H9 (cell line): ENCODE measurements around the gene MYL6B. TPM values are rescaled to one million over a fixed set of nuclear protein-coding genes. Genes with fewer than 3 reads are reported as not detected.

Experiments
- DNase-seq: peaks from one replicate; pipeline ENCODE4 v3.0.0-alpha.2; 2017
- H2AFZ ChIP-seq: one replicate; pipeline ENCODE4 v1.6.1; 2013; ENCODE audit warnings: mild to moderate bottlenecking, low read length, control low read depth, moderate library complexity
- H2AK5ac ChIP-seq: 2 replicates; pipeline ENCODE4 v1.6.1; 2013; ENCODE audit warnings: low read length, control low read depth, mixed read lengths; ENCODE audit not compliant: insufficient read length
- H2BK120ac ChIP-seq: one replicate; pipeline ENCODE4 v1.6.1; 2013; ENCODE audit warnings: low read depth, mild to moderate bottlenecking, low read length, control low read depth, inconsistent platforms; ENCODE audit not compliant: poor library complexity, severe bottlenecking
- H2BK12ac ChIP-seq: 2 replicates; pipeline ENCODE4 v1.6.1; 2013; ENCODE audit warnings: low read length, control low read depth, mixed read lengths, low read depth; ENCODE audit not compliant: insufficient read length
- H2BK15ac ChIP-seq: 2 replicates; pipeline ENCODE4 v1.6.1; 2013; ENCODE audit warnings: low read depth, low read length, control low read depth
- H2BK20ac ChIP-seq: one replicate; pipeline ENCODE4 v1.6.1; 2013; ENCODE audit warnings: low read depth, mild to moderate bottlenecking, low read length, control low read depth, inconsistent platforms; ENCODE audit not compliant: poor library complexity, severe bottlenecking
- H2BK5ac ChIP-seq: 2 replicates; pipeline ENCODE4 v1.6.1; 2013; ENCODE audit warnings: low read length, control low read depth, mixed read lengths; ENCODE audit not compliant: insufficient read length
- H3K14ac ChIP-seq: 2 replicates; pipeline ENCODE4 v1.6.1; 2013; ENCODE audit warnings: low read length, control low read depth; ENCODE audit not compliant: insufficient read depth
- H3K18ac ChIP-seq: 2 replicates; pipeline ENCODE4 v1.6.1; 2013; ENCODE audit warnings: low read depth, mild to moderate bottlenecking, mixed read lengths, low read length, control low read depth; ENCODE audit not compliant: insufficient read length
- H3K23ac ChIP-seq: 2 replicates; pipeline ENCODE4 v1.6.1; 2013; ENCODE audit warnings: low read length, control low read depth, mixed read lengths, low read depth; ENCODE audit not compliant: insufficient read length
- H3K23me2 ChIP-seq: 2 replicates; pipeline ENCODE4 v1.6.1; 2013; ENCODE audit warnings: low read depth, mild to moderate bottlenecking, mixed read lengths, low read length, control low read depth; ENCODE audit not compliant: insufficient read length, poor library complexity, severe bottlenecking
- H3K27ac ChIP-seq: 2 replicates; pipeline ENCODE4 v1.5.1; 2013; ENCODE audit warnings: low read length, control low read depth, mixed read lengths, low read depth; ENCODE audit not compliant: insufficient read length
- H3K27me3 ChIP-seq: 2 replicates; pipeline ENCODE4 v1.6.1; 2013; ENCODE audit warnings: low read length, control low read depth, inconsistent platforms; ENCODE audit not compliant: insufficient read depth
- H3K4ac ChIP-seq: 2 replicates; pipeline ENCODE4 v1.6.1; 2013; ENCODE audit warnings: low read depth, mild to moderate bottlenecking, control low read depth, inconsistent platforms, low read length, moderate library complexity
- H3K4me1 ChIP-seq: 2 replicates; pipeline ENCODE4 v1.6.1; 2013; ENCODE audit warnings: low read length, control low read depth, inconsistent platforms; ENCODE audit not compliant: insufficient read depth
- H3K4me2 ChIP-seq: 2 replicates; pipeline ENCODE4 v1.6.1; 2013; ENCODE audit warnings: low read length, control low read depth, mixed read lengths; ENCODE audit not compliant: insufficient read length, insufficient read depth
- H3K56ac ChIP-seq: 2 replicates; pipeline ENCODE4 v1.6.1; 2013; ENCODE audit warnings: low read depth, mild to moderate bottlenecking, mixed read lengths, low read length, control low read depth; ENCODE audit not compliant: insufficient read length
- H3K79me1 ChIP-seq: 2 replicates; pipeline ENCODE4 v1.6.1; 2013; ENCODE audit warnings: low read depth, mild to moderate bottlenecking, moderate library complexity, low read length, control low read depth, inconsistent platforms; ENCODE audit not compliant: insufficient read depth, poor library complexity, severe bottlenecking
- H3K79me2 ChIP-seq: 2 replicates; pipeline ENCODE4 v1.6.1; 2013; ENCODE audit warnings: low read length, control low read depth, inconsistent platforms; ENCODE audit not compliant: insufficient read depth
- H3K9ac ChIP-seq: 2 replicates; pipeline ENCODE4 v1.6.1; 2013; ENCODE audit warnings: low read length, control low read depth, mixed read lengths; ENCODE audit not compliant: insufficient read length; ENCODE audit errors: extremely low read depth
- H3K9me3 ChIP-seq: one replicate; pipeline ENCODE4 v1.6.1; 2013; ENCODE audit warnings: low read depth, low read length, inconsistent platforms; ENCODE audit not compliant: control insufficient read depth
- H3T11ph ChIP-seq: one replicate; pipeline ENCODE4 v1.6.1; 2013; ENCODE audit warnings: mild to moderate bottlenecking, low read length, control low read depth, inconsistent platforms
- H4K20me1 ChIP-seq: one replicate; pipeline ENCODE4 v1.6.1; 2013; ENCODE audit not compliant: control insufficient read depth, insufficient read length, insufficient read depth
- H4K5ac ChIP-seq: 2 replicates; pipeline ENCODE4 v1.6.1; 2013; ENCODE audit warnings: low read depth, mild to moderate bottlenecking, mixed read lengths, low read length, control low read depth; ENCODE audit not compliant: insufficient read length
- H4K8ac ChIP-seq: replicated peaks from 2 replicates; pipeline ENCODE4 v1.6.1; 2013; ENCODE audit warnings: low read length, control low read depth, mixed read lengths, low read depth; ENCODE audit not compliant: insufficient read length
- H4K91ac ChIP-seq: 2 replicates; pipeline ENCODE4 v1.6.1; 2013; ENCODE audit warnings: low read depth, mild to moderate bottlenecking, moderate library complexity, mixed read lengths, low read length, control low read depth; ENCODE audit not compliant: insufficient read length
- H3K27ac Mint-ChIP-seq, 3 experiments: 2 replicates in 2 of 3; 3 replicates in 1 of 3; pipeline ENCODE4 v1.8.0; 2020 to 2021; ENCODE audit warnings: mixed read lengths in 3 of 3, mild to moderate bottlenecking in 1 of 3, moderate library complexity in 1 of 3
- H3K27me3 Mint-ChIP-seq: 2 replicates; pipeline ENCODE4 v1.8.0; 2021; ENCODE audit warnings: low read depth, mild to moderate bottlenecking, moderate library complexity, mixed read lengths
- H3K36me3 Mint-ChIP-seq, 3 experiments: 2 replicates in 2 of 3; 3 replicates in 1 of 3; pipeline ENCODE4 v1.8.0; 2020 to 2021; ENCODE audit warnings: low read depth in 3 of 3, mixed read lengths in 3 of 3; ENCODE audit not compliant: insufficient read depth in 1 of 3
- H3K4me1 Mint-ChIP-seq, 2 experiments: 2 replicates each; pipeline ENCODE4 v1.8.0; 2020; ENCODE audit warnings: mixed read lengths in 2 of 2
- H3K4me3 Mint-ChIP-seq, 2 experiments: 2 replicates in 1 of 2; 3 replicates in 1 of 2; pipeline ENCODE4 v1.8.0; 2020 to 2021; ENCODE audit warnings: mild to moderate bottlenecking in 2 of 2, mixed read lengths in 2 of 2, moderate library complexity in 1 of 2
- H3K9me3 Mint-ChIP-seq, 2 experiments: 2 replicates in 1 of 2; 3 replicates in 1 of 2; pipeline ENCODE4 v1.8.0; 2020; ENCODE audit warnings: mild to moderate bottlenecking in 2 of 2, mixed read lengths in 2 of 2, moderate library complexity in 1 of 2
- CTCF ChIP-seq: fragments of 200-600 bp; sonication (generic); conservative IDR thresholded peaks from 3 replicates; pipeline ENCODE4 v1.8.0; 2021; ENCODE audit warnings: antibody characterized with exemption, mild to moderate bottlenecking
- WGBS: extraction: QIAGEN DNeasy Blood & Tissue Kit; methylation state at CpG from one replicate; pipeline ENCODE4 v1.1.7; 2013; ENCODE audit warnings: missing lambda C conversion rate, low lambda C conversion rate, mixed read lengths; ENCODE audit not compliant: insufficient read length; ENCODE audit errors: extremely low coverage; 5-methylcytosine and 5-hydroxymethylcytosine counted together
- total RNA-seq: library from RNA; stranded (reverse); gene quantifications from 2 replicates; pipeline ENCODE4 v1.2.1, GENCODE V29; 2021

MYL6B gene
- total RNA-seq, 1 experiment from 2014 or later: 165 TPM

- Histone ChIP-seq H2BK15ac (no peak overlapping the region), H3K79me1 (peaks cover 6% of the 10 kb centered on the region), H3K56ac (no peak overlapping the region), H2BK120ac (peak overlapping the region; percentile 74), H3K18ac (peak overlapping the region; percentile 93), H3K23me2 (peaks cover 12% of the 10 kb centered on the region), H3K23ac (no peak overlapping the region), H3K9ac (peak overlapping the region; percentile 86), H3K4ac (no peak overlapping the region), H2AFZ (peak overlapping the region; percentile 88), H3K4me1 (peaks cover 8% of the 10 kb centered on the region), H3K27me3 (no peaks in the 10 kb centered on the region), H2BK12ac (peak overlapping the region; percentile 31), H3K4me2 (peak overlapping the region; percentile 86), H3K9me3 (no peaks in the 10 kb centered on the region), H3K27ac (peak overlapping the region; percentile 48), H4K5ac (no peak overlapping the region), H2BK5ac (no peak overlapping the region), H2BK20ac (no peak overlapping the region), H4K20me1 (no peaks in the 10 kb centered on the region), H3K79me2 (peaks cover 8% of the 10 kb centered on the region; the same call in 1 of the 2 replicates), H4K91ac (no peak overlapping the region), H2AK5ac (no peak overlapping the region), H4K8ac (no peak overlapping the region), H3T11ph (no peak overlapping the region), H3K14ac (peak overlapping the region; percentile 95; the same call in 1 of the 2 replicates)
- peak; percentile 96 for DNase-seq
- WGBS: no CpG with 5 or more reads among the region's 42 CpGs
- Mint-ChIP-seq H3K36me3 (peaks cover 27 to 43% (median 38%) of the 10 kb centered on the region in 3 experiments; a peak in 6 of 7 replicates), H3K4me3 (peak overlapping the region; percentile 94 to 98), H3K27ac (peak overlapping the region; percentile 97 to 99 (median 99)), H3K27me3 (peaks cover 3% of the 10 kb centered on the region; the same call in 1 of the 2 replicates), H3K9me3 (0 out of 5 replicates have a peak, but pooled peaks cover 0 to 3% of the 10 kb centered on the region in 2 experiments), H3K4me1 (peaks cover 24 to 27% of the 10 kb centered on the region in 2 experiments)
- TF ChIP-seq CTCF: no peak; the same call in 1 of the 3 replicates
Measured at GRCh38 chr12:56189918-56190694, 37.7 kb downstream of the MYL6B start.
